GM21526 (cell line): Measurements from ENCODE around the gene CYTIP.
"Not testable (repeated sequence)": the region's sequence is repeated elsewhere in the genome, so short reads cannot be mapped to it uniquely, and the experiment has no call there.

ENCODE experiments used
- ATAC-seq: cut with Tn5 transposase; IDR thresholded peaks from one replicate; pipeline ENCODE4 v1.9.1; 2021; ENCODE audit warnings: moderate library complexity; ENCODE audit not compliant: unreplicated experiment, low FRiP score

CYTIP gene

GRCh38 chr2:157386747-157387146 lies 57.1 kb downstream of the CYTIP start:
- ATAC-seq = no peak

GRCh38 chr2:157386247-157386646 lies 57.6 kb downstream of the CYTIP start:
- no peak for ATAC-seq

DNA sequence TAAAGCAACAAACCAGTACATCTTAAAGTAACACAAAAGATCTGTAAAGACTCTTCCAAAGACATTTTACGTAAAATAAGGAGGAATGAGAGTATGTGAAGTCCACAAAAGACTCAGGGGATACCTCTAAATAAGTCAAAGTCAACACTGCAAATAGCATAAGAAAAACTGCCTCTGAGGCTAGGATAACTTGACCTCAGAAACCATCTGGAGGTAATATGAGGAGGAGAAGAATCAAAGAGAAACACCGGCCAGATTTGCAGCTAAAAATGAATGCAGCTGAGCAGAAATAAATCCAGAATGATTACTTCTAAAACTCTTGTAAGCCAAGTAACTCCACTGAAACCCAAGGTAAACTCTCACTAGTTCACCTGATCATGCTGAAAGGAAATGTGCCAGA lies 66.0 kb downstream of the CYTIP start:
- ATAC-seq = no peak

GRCh38 chr2:157376041-157376440 lies 67.8 kb downstream of the CYTIP start:
- no peak for ATAC-seq

DNA sequence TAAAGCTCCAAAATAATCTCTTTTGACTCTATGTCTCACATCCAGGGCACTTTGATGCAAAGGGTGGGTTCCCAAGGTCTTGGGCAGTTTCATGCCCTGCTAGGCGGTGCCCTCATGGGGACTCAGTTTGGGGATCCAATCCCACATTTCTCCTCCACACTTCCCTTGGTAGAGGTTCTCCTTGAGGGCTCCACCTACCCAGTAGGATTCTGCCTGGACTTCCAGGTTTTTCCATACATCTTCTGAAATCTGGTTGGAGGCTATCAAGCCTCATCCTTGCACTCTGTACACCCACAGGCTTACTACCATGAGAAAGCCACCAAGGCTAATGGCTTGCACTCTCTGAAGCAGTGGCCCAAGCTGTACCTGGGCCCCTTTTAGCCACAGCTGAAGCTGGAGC lies 68.5 kb downstream of the CYTIP start:
- ATAC-seq = no peak

DNA sequence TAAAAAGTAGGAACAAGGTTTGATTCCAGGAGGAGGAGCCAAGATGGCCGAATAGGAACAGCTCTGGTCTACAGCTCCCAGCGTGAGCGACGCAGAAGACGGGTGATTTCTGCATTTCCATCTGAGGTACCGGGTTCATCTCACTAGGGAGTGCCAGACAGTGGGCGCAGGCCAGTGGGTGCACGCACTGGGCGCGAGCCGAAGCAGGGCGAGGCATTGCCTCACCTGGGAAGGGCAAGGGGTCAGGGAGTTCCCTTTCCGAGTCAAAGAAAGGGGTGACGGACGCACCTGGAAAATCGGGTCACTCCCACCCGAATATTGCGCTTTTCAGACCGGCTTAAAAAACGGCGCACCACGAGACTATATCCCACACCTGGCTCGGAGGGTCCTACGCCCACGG lies 75.4 kb downstream of the CYTIP start:
- ATAC-seq = not testable (repeated sequence)

DNA sequence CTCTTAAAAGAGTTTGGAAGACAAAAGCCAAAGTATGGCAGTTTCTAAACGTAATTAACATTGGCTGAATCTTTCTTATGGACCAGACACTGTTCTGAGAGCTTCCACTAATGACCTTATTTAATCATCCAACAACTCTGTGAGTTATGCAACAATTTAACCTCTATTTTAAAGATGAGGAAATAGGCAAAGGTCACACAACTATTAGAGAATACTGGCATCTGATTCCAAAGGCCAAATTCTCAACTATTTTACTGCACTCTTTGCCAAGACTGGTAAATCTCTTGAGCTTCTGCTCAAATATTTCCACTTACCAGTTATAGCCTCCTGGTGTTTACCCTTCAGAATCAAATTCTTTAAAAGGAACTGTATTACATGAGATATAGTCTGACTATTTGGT lies 76.2 kb downstream of the CYTIP start:
- ATAC-seq = no peak
